ENCODE measurements around the gene STPG1.

STPG1 gene

GRCh38 chr1:24388331-24388885, 25.2 kb downstream of the STPG1 start:
- no peak overlapping the region for H3K4me3 ChIP-seq (ENCODE audit: low read length)
- DNase-seq (ENCODE audit: low read depth): no peak
- no peak for TF ChIP-seq CTCF (conservative IDR thresholded peaks at IDR 0.05; ENCODE audit: low read depth, low read length)

GRCh38 chr1:24387636-24388175, 25.9 kb downstream of the STPG1 start:
- no peak for DNase-seq (ENCODE audit: low read depth)
- H3K4me3 ChIP-seq (ENCODE audit: low read length): no peak overlapping the region
- no peak for TF ChIP-seq CTCF (conservative IDR thresholded peaks at IDR 0.05; ENCODE audit: low read depth, low read length)

- no peak overlapping the region for H3K4me3 ChIP-seq (ENCODE audit: low read length)
- no peak for DNase-seq (ENCODE audit: low read depth)
- TF ChIP-seq CTCF (conservative IDR thresholded peaks at IDR 0.05; ENCODE audit: low read depth, low read length): no peak
Observed at GRCh38 chr1:24386931-24387330, 26.7 kb downstream of the STPG1 start.

- DNase-seq (ENCODE audit: low read depth): no peak
- TF ChIP-seq CTCF (conservative IDR thresholded peaks at IDR 0.05; ENCODE audit: low read depth, low read length): no peak
- no peak overlapping the region for H3K4me3 ChIP-seq (ENCODE audit: low read length)
Observed at GRCh38 chr1:24386241-24386640, 27.3 kb downstream of the STPG1 start.

GRCh38 chr1:24385160-24385940, 28.2 kb downstream of the STPG1 start:
- H3K4me3 ChIP-seq (ENCODE audit: low read length): no peak overlapping the region
- TF ChIP-seq CTCF (conservative IDR thresholded peaks at IDR 0.05; ENCODE audit: low read depth, low read length): peak; percentile 55
- DNase-seq (ENCODE audit: low read depth): no peak

GRCh38 chr1:24384251-24385090, 29.1 kb downstream of the STPG1 start:
- DNase-seq (ENCODE audit: low read depth): no peak
- no peak for TF ChIP-seq CTCF (conservative IDR thresholded peaks at IDR 0.05; ENCODE audit: low read depth, low read length)
- no peak overlapping the region for H3K4me3 ChIP-seq (ENCODE audit: low read length)

Measured in retinal pigment epithelial cell (primary cell).